Neural cell (in vitro differentiated cells): ENCODE measurements around the gene SF3B3.

Source experiments
- CTCF ChIP-seq: fragments of 450-650 bp; IDR thresholded peaks from 2 replicates; pipeline ENCODE4 v1.5.1; 2014; ENCODE audit warnings: antibody characterized with exemption, mild to moderate bottlenecking, moderate library complexity; ENCODE audit not compliant: poor library complexity, severe bottlenecking
- EP300 ChIP-seq: fragments of 450-650 bp; conservative IDR thresholded peaks from 2 replicates; pipeline ENCODE4 v1.6.1; 2014; ENCODE audit warnings: antibody characterized with exemption, mild to moderate bottlenecking, moderate library complexity; ENCODE audit not compliant: poor library complexity, severe bottlenecking
- EZH2 ChIP-seq: fragments of 200-600, 300-800 bp; shearing (Covaris generic), sonication (generic); IDR thresholded peaks from 2 replicates; pipeline ENCODE4 v1.6.1; 2014; ENCODE audit warnings: antibody characterized with exemption, low read length, borderline replicate concordance, mild to moderate bottlenecking; ENCODE audit not compliant: insufficient read depth, poor library complexity, severe bottlenecking
- MXI1 ChIP-seq: fragments of 450-650 bp; conservative IDR thresholded peaks from 2 replicates; pipeline ENCODE4 v1.6.1; 2014; ENCODE audit warnings: antibody characterized with exemption, mild to moderate bottlenecking; ENCODE audit not compliant: poor library complexity, severe bottlenecking
- POLR2AphosphoS5 ChIP-seq: IDR thresholded peaks from 2 replicates; pipeline ENCODE4 v1.6.1; 2012
- RAD21 ChIP-seq: fragments of 450-650 bp; conservative IDR thresholded peaks from 2 replicates; pipeline ENCODE4 v1.6.1; 2014; ENCODE audit warnings: antibody characterized with exemption, mild to moderate bottlenecking, moderate library complexity
- REST ChIP-seq: IDR thresholded peaks from 2 replicates; pipeline ENCODE4 v1.6.1; 2012; ENCODE audit warnings: borderline replicate concordance
- SMC3 ChIP-seq: fragments of 450-650 bp; conservative IDR thresholded peaks from 2 replicates; pipeline ENCODE4 v1.6.1; 2014; ENCODE audit warnings: antibody characterized with exemption, mild to moderate bottlenecking, moderate library complexity; ENCODE audit not compliant: poor library complexity
- TAF1 ChIP-seq: IDR thresholded peaks from 2 replicates; pipeline ENCODE4 v1.6.1; 2012; ENCODE audit warnings: low read depth

- TF ChIP-seq CTCF (no peak), POLR2AphosphoS5 (no peak), EZH2 (no peak), EP300 (no peak), REST (no peak), MXI1 (no peak), RAD21 (no peak), TAF1 (no peak), SMC3 (no peak)
Measured at GRCh38 chr16:70602831-70603230, 79.2 kb downstream of the SF3B3 start.
